ENCODE measurements around the gene KIAA1755. TPM values are rescaled to one million over a fixed set of nuclear protein-coding genes. Genes with fewer than 3 reads are reported as not detected.
A peak's percentile ranks its signal among the peaks of the same experiment; 100 is the strongest.

KIAA1755 gene
- total RNA-seq, 1 donor from 2014 or later, result 15.2 TPM

DNA sequence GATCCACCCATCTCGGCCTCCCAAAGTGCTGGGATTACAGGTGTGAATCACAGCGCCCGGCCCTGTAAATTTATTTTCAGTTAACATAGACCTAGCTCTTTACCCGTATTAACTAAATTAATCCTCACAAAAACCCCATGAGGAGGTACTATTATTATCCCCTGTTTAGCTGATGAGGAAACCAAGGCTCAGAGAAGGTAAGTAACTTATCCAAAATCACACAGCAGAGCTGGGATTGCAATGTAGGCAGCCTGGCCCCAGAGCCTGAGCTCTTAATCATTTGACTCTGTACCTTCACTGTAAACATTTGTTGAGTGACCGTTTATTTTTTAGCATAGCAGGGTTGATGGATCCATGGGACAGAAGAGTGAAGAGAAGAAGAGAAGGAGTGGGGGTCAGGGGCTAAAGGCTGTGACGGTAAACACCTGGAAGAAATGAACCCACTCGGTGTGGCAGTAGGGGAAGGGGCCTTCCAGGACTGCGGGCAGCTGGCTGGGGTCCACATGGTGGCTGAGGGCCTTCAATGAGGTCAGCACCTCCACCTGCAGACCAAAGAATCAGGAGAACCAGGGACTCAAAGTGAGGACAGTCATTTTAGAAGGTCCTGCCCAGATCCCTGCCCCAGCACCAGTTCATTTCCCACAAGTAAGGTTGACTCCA is 35.2 kb downstream of the KIAA1755 start:
- Histone ChIP-seq H3K4me1 (peaks cover 0 to 4% of the 10 kb centered on the region in 2 donors), H3K36me3 (peaks cover 5 to 11% of the 10 kb centered on the region in 2 donors), H3K27me3 (no peaks in the 10 kb centered on the region), H3K9me3 (no peaks in the 10 kb centered on the region), H3K27ac (no peak overlapping the region), H3K4me3 (no peak overlapping the region)
- no peak for DNase-seq (ENCODE audit: low spot score in 2 of 2)
- intact Hi-C loops (cut with DNase I), result no loop called here
- TF ChIP-seq, protein P1, sequence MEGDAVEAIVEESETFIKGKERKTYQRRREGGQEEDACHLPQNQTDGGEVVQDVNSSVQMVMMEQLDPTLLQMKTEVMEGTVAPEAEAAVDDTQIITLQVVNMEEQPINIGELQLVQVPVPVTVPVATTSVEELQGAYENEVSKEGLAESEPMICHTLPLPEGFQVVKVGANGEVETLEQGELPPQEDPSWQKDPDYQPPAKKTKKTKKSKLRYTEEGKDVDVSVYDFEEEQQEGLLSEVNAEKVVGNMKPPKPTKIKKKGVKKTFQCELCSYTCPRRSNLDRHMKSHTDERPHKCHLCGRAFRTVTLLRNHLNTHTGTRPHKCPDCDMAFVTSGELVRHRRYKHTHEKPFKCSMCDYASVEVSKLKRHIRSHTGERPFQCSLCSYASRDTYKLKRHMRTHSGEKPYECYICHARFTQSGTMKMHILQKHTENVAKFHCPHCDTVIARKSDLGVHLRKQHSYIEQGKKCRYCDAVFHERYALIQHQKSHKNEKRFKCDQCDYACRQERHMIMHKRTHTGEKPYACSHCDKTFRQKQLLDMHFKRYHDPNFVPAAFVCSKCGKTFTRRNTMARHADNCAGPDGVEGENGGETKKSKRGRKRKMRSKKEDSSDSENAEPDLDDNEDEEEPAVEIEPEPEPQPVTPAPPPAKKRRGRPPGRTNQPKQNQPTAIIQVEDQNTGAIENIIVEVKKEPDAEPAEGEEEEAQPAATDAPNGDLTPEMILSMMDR (IDR thresholded peaks at IDR 0.05), result no peak

DNA sequence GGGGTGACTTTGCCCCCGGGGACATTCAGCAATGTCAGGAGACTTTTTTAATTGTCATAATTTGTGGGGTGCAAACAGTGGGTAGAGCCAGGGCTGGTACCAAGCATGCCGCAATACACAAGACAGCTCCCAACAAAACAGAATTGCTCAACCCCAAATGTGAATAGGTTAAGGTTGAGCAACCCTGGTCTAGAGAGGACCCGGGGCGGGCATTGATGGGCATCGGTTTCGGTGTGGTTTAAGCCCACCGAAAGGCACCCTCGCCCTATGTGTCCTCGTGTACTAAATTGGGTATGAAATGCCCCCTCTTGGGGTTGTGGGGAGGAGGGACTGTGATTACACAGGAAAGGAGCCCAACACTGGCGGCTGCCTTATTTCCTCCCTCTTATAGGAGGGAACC is 36.0 kb downstream of the KIAA1755 start:
- H3K36me3 ChIP-seq, result peaks cover 10 to 11% of the 10 kb centered on the region in 2 donors

DNA sequence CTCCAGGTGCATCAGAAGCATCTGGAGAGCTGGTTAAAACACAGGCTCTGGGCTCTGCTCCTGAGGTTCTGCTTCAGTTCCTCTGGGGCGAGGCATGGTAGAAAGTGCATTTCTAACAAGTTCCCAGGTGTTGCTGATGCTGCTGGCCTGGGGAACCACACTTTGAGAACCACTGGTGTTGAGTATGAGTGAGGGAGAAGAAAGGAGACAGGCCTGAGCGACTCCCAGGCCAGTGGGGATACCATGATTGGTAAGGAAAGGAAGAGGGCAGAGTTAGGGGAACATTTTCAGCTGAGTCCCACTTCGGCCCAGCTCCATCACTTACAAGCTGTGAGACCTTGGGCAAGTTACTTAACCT is 36.8 kb downstream of the KIAA1755 start:
- Histone ChIP-seq H3K4me1 (peaks cover 0 to 4% of the 10 kb centered on the region in 2 donors), H3K36me3 (peaks cover 11 to 14% of the 10 kb centered on the region in 2 donors), H3K27me3 (no peaks in the 10 kb centered on the region), H3K9me3 (no peaks in the 10 kb centered on the region), H3K27ac (no peak overlapping the region), H3K4me3 (no peak overlapping the region)
- intact Hi-C loops (cut with DNase I), result no loop called here
- DNase-seq (ENCODE audit: low spot score in 2 of 2), result no peak
- TF ChIP-seq, protein P1 (IDR thresholded peaks at IDR 0.05), result no peak

More for the DNA sequence above, 36.0 kb downstream of the KIAA1755 start:
- H3K27ac ChIP-seq, result no peak overlapping the region
- H3K9me3 ChIP-seq, result no peaks in the 10 kb centered on the region
- no peak for DNase-seq (ENCODE audit: low spot score in 2 of 2)
- intact Hi-C loops (cut with DNase I), result no loop called here
- TF ChIP-seq, protein P1 (IDR thresholded peaks at IDR 0.05), result no peak
- no peak overlapping the region for H3K4me3 ChIP-seq
- H3K27me3 ChIP-seq, result no peaks in the 10 kb centered on the region
- H3K4me1 ChIP-seq, result peaks cover 0 to 4% of the 10 kb centered on the region in 2 donors

DNA sequence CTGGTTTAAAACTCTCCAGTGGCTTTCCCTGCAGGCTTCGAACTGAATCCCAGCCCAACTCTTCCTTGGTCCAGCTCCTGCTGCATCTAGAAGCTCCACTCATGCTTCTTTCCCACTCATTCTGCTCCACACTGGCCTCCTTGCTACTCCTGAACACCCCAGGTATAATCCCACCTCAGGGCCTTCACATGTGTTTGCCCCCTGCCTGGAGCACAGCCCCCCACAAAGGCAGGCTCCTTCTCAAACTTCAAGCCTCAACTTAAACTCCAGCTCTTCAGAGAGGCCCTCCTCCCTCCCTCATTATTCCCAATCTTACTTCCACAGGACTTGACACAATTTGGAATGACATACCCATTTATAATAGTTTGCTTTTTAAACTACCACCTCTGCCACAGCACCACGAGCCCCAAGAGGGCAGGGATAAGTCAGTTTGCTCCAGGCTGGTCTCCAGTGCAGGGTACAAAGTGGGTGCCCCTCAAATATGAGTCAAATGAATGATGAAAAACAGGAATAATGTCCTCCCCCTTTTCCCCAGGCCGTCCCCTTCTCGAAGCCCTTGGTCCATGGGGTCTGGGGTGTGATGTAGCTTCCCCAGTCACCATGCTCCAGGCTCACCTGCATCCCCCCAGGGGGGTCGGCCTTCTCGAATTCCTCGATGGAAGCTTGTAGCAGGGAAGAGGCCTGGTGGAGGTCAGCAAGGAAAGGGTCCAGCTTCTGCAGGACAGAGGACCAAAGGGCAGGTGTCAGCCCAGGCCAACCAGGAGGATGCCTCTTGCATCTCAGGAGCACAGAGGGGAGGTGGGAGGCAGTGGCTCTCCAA is 37.4 kb downstream of the KIAA1755 start:
- Histone ChIP-seq H3K36me3 (peaks cover 8 to 14% of the 10 kb centered on the region in 2 donors), H3K27ac (no peak overlapping the region), H3K4me1 (peaks cover 0 to 6% of the 10 kb centered on the region in 2 donors), H3K27me3 (no peaks in the 10 kb centered on the region), H3K4me3 (no peak overlapping the region), H3K9me3 (no peaks in the 10 kb centered on the region)
- no peak for DNase-seq (ENCODE audit: low spot score in 2 of 2)
- intact Hi-C loops (cut with DNase I), result no loop called here
- TF ChIP-seq, protein P1 (IDR thresholded peaks at IDR 0.05), result no peak

DNA sequence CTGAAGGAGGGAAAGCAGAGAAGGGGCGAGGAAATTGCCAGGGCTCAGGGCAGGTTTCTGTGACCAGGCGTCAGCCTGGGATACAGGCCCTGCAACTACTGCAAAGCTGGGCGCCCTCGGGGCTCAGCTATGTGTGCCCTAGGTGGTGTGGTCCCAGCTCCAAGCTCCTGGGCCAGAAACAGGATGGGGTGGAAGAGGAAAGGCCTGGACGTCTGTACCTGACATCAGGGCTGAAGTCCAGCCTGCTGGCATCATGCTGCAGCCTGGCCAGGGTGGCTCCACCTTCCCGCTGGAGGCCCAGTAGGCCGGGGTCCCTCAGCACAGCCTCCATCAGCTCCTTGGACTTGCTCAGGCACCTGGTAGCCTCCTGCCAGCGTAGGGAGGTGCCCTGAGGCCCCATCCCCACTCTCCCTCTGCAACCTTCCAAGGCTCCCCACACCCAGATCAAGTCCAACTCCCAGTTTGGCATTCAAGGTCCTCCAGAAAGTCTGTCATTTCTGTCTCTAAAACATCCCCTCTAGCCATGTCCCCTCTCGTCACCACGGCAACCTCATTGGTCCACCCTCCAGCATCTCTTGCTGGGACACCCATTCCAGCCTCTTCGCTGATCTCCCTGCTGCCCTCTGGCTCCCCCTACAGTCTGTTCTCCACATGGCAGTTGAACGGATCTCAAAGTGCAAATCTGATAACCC is 38.2 kb downstream of the KIAA1755 start:
- H3K27ac ChIP-seq, result no peak overlapping the region
- no peaks in the 10 kb centered on the region for H3K9me3 ChIP-seq
- no peak overlapping the region for H3K4me3 ChIP-seq
- H3K4me1 ChIP-seq, result peaks cover 0 to 8% of the 10 kb centered on the region in 2 donors
- H3K27me3 ChIP-seq, result no peaks in the 10 kb centered on the region
- H3K36me3 ChIP-seq, result peaks cover under 1 to 14% of the 10 kb centered on the region in 2 donors
- peak in 1 of 2 donors; percentile 84 for DNase-seq (ENCODE audit: low spot score in 2 of 2)
- TF ChIP-seq, protein P1 (IDR thresholded peaks at IDR 0.05), result peak; percentile 80 to 92 (median 86)
- intact Hi-C loops (cut with DNase I), result no loop called here

Data from ascending aorta (tissue), 2 donors.